Smooth muscle cell (in vitro differentiated cells): Measurements from ENCODE around the gene RAD51AP1. TPM values are rescaled to one million over a fixed set of nuclear protein-coding genes. Genes with fewer than 3 reads are reported as not detected.

Experiments
- DNase-seq: peaks from one replicate; lab custom pipeline; 2025; ENCODE audit not compliant: unreplicated experiment; lab: John Stamatoyannopoulos, UW
- H2AFZ ChIP-seq: fragments of 200-600 bp; sonication (generic); 2 replicates; pipeline ENCODE4 v1.6.0; 2016; ENCODE audit warnings: antibody characterized with exemption, low read depth, mild to moderate bottlenecking
- H3F3A ChIP-seq: fragments of 200-600 bp; sonication (generic); 2 replicates; pipeline ENCODE4 v1.6.0; 2017; ENCODE audit warnings: antibody characterized with exemption, low read depth
- H3K27ac ChIP-seq: fragments of 200-600 bp; sonication (generic); 2 replicates; pipeline ENCODE4 v1.5.1; 2016; ENCODE audit warnings: low read depth, mild to moderate bottlenecking
- H3K27me3 ChIP-seq: fragments of 200-600 bp; sonication (generic); 2 replicates; pipeline ENCODE4 v1.6.1; 2016; ENCODE audit warnings: low read depth, mild to moderate bottlenecking
- H3K36me3 ChIP-seq: fragments of 200-600 bp; sonication (generic); 2 replicates; pipeline ENCODE4 v1.5.1; 2016; ENCODE audit warnings: low read depth
- H3K4me1 ChIP-seq: fragments of 200-600 bp; sonication (generic); 2 replicates; pipeline ENCODE4 v1.5.1; 2016; ENCODE audit warnings: low read depth
- H3K4me2 ChIP-seq: fragments of 200-600 bp; sonication (generic); 2 replicates; pipeline ENCODE4 v1.6.0; 2016; ENCODE audit warnings: mild to moderate bottlenecking
- H3K4me3 ChIP-seq: fragments of 200-600 bp; sonication (generic); 2 replicates; pipeline ENCODE4 v1.5.1; 2016; ENCODE audit warnings: mild to moderate bottlenecking
- H3K79me2 ChIP-seq: fragments of 200-600 bp; sonication (generic); 2 replicates; pipeline ENCODE4 v1.6.0; 2016; ENCODE audit warnings: low read depth, mild to moderate bottlenecking
- H3K9ac ChIP-seq: fragments of 200-600 bp; sonication (generic); 2 replicates; pipeline ENCODE4 v1.6.0; 2016; ENCODE audit warnings: low read depth
- H3K9me3 ChIP-seq: fragments of 200-600 bp; sonication (generic); replicated peaks from 2 replicates; pipeline ENCODE4 v1.5.1; 2016; ENCODE audit warnings: low read depth
- H4K20me1 ChIP-seq: fragments of 200-600 bp; sonication (generic); 2 replicates; pipeline ENCODE4 v1.6.0; 2016; ENCODE audit warnings: low read depth
- WGBS: methylation state at CpG from one replicate; pipeline ENCODE4 v1.1.7; 2016; ENCODE audit warnings: low lambda C conversion rate; 5-methylcytosine and 5-hydroxymethylcytosine counted together
- polyA plus RNA-seq: library from polyadenylated mRNA; unstranded; fragments of >200 nt; fragmentation: Nextera tagmentation; extraction: Ambion mirVana; gene quantifications from 2 replicates; pipeline ENCODE4 v1.2.1, GENCODE V29; 2016
- total RNA-seq: library from RNA; depleted of rRNA; stranded (reverse); fragments of >200 nt; gene quantifications from 2 replicates; pipeline ENCODE4 v1.2.3, GENCODE V29; 2014
- TF ChIP-seq, protein P1 (sequence below): fragments of 200-600 bp; sonication (generic); IDR thresholded peaks from 2 replicates; pipeline ENCODE4 v1.5.1; 2017; ENCODE audit warnings: borderline replicate concordance, mild to moderate bottlenecking, antibody characterized with exemption; ENCODE audit not compliant: insufficient read depth, poor library complexity, severe bottlenecking

Gene RAD51AP1
- total and polyA plus RNA-seq, 2 experiments from 2014 or later = 8.7 to 20.7 TPM

DNA sequence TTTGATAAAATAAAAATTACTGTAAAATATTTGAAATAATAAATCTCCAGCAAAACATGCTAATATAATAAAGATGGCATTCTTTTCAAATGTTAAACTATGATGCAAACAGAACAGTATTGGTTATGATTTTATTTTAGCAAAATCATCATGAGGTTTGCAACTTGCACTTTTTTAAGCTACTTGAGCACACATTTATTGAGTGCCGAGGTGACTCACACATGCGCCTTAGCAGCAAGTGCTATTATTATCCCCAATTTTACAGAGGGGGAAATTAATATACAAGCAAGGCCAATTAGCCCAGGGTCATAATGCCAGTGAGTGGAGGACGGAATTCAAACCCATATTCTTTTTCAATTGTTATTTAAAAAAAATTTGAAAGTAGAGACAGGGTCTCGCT is 30.6 kb downstream of the RAD51AP1 start:
- H4K20me1 ChIP-seq = no peaks in the 10 kb centered on the region
- H3K4me3 ChIP-seq = no peak overlapping the region
- TF ChIP-seq, protein P1, sequence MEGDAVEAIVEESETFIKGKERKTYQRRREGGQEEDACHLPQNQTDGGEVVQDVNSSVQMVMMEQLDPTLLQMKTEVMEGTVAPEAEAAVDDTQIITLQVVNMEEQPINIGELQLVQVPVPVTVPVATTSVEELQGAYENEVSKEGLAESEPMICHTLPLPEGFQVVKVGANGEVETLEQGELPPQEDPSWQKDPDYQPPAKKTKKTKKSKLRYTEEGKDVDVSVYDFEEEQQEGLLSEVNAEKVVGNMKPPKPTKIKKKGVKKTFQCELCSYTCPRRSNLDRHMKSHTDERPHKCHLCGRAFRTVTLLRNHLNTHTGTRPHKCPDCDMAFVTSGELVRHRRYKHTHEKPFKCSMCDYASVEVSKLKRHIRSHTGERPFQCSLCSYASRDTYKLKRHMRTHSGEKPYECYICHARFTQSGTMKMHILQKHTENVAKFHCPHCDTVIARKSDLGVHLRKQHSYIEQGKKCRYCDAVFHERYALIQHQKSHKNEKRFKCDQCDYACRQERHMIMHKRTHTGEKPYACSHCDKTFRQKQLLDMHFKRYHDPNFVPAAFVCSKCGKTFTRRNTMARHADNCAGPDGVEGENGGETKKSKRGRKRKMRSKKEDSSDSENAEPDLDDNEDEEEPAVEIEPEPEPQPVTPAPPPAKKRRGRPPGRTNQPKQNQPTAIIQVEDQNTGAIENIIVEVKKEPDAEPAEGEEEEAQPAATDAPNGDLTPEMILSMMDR = no peak

DNA sequence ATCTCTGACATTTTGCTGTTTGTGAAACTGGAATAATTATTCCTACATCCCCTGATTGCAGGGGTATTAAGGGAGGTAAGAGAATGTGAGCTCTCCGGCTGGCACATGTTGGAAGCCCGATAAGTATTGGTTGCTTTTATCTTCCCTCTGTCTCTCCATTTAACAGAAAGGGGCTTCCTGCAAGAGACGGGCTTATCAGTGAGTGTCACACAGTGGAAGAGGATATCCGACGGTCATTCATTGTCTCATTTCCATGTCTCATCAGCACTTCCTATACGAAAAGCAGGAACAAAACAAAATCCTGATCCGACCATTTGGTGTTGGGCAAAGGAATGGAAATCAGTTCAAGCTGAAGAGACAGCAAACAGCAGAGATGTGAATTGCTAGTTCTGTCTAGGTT is 34.0 kb downstream of the RAD51AP1 start:
- no peak overlapping the region for H3K4me2 ChIP-seq
- H3K4me1 ChIP-seq = no peaks in the 10 kb centered on the region
- no peak overlapping the region for H3K9ac ChIP-seq
- no peaks in the 10 kb centered on the region for H3K9me3 ChIP-seq
- WGBS = 64% methylated on average over 7 of the region's 7 CpGs
- no peak for DNase-seq
- peaks cover 19% of the 10 kb centered on the region for H3K27me3 ChIP-seq
- no peaks in the 10 kb centered on the region for H3F3A ChIP-seq
- H4K20me1 ChIP-seq = no peaks in the 10 kb centered on the region
- H3K79me2 ChIP-seq = no peaks in the 10 kb centered on the region
- H3K4me3 ChIP-seq = no peak overlapping the region
- TF ChIP-seq, protein P1 = no peak
- no peak overlapping the region for H2AFZ ChIP-seq
- no peaks in the 10 kb centered on the region for H3K36me3 ChIP-seq
- H3K27ac ChIP-seq = no peak overlapping the region

More for the DNA sequence above, 30.6 kb downstream of the RAD51AP1 start:
- Histone ChIP-seq H3F3A (no peaks in the 10 kb centered on the region), H3K4me1 (no peaks in the 10 kb centered on the region), H3K9me3 (no peaks in the 10 kb centered on the region), H3K27ac (no peak overlapping the region), H3K9ac (no peak overlapping the region), H3K27me3 (peaks cover 38% of the 10 kb centered on the region), H3K79me2 (no peaks in the 10 kb centered on the region), H2AFZ (no peak overlapping the region), H3K36me3 (no peaks in the 10 kb centered on the region), H3K4me2 (no peak overlapping the region)
- WGBS = 95% methylated on average over 4 of the region's 4 CpGs
- no peak for DNase-seq

DNA sequence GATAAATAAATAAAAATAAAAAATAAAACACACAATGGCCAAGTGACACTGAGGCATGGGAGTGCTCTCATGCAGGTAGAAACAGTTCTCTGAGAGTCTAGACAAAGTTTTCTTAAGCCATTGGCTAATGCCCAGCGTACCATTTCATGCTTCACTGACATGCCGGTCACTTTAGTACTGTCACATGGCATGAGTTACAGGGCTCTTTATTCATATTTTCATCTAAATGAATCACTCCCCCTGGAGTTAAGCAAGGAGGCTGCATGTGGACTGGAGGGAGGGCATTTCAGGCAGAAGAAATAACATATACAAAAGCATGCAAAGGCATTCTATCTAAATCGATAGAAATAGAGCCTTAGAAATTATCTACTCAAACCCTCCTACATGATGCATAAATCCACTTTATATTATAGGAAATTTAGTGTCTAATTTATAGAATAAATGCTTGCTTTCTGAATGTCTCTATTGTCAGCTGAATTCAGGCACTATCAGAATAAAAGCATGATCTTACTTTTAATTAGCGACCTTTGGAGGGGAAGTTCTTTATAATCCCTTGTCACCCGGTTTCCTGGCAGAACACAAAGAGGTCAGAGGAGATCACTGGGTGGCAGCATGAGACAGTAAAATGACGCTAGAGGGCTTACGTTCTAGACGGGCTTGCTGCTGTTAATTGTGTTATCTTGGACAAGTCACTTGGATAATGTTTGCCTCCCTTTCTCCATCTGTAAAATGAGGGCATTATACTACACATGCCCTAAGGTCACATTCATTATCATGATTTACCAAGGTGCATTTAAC is 40.8 kb downstream of the RAD51AP1 start:
- 59% methylated on average over 8 of the region's 8 CpGs for WGBS
- no peaks in the 10 kb centered on the region for H3K36me3 ChIP-seq
- no peak overlapping the region for H3K4me2 ChIP-seq
- H3F3A ChIP-seq = no peaks in the 10 kb centered on the region
- H3K9me3 ChIP-seq = no peaks in the 10 kb centered on the region
- H3K4me1 ChIP-seq = peaks cover 11% of the 10 kb centered on the region
- peaks cover 18% of the 10 kb centered on the region for H3K27me3 ChIP-seq
- no peak overlapping the region for H3K4me3 ChIP-seq
- no peak for DNase-seq
- H3K79me2 ChIP-seq = no peaks in the 10 kb centered on the region
- no peak overlapping the region for H3K27ac ChIP-seq
- TF ChIP-seq, protein P1 = no peak
- H3K9ac ChIP-seq = no peak overlapping the region
- no peaks in the 10 kb centered on the region for H4K20me1 ChIP-seq
- no peak overlapping the region for H2AFZ ChIP-seq

DNA sequence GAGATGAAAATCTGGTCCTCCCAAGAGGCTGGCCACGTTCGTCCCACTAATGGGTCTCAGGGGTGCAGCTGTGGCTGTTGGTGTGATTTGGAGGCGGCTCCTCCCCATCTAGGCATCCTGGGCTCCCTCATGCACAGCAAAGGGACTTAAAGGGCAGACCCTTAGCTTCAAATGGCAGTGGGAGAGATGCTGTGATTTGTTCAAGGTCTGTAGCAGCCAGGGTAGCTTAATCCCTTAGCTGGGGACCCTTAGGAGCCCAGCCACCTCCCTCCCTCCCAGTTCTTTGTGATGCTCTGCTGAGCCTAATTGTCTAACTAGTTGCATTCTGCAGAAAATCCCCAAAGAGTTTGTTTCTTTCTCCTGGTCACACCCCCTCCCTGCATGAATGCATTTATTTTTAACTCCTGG is 41.6 kb downstream of the RAD51AP1 start:
- H3K4me1 ChIP-seq = peaks cover 11% of the 10 kb centered on the region
- no peak overlapping the region for H3K27ac ChIP-seq
- no peaks in the 10 kb centered on the region for H4K20me1 ChIP-seq
- peaks cover 17% of the 10 kb centered on the region for H3K27me3 ChIP-seq
- WGBS = 85% methylated on average over 3 of the region's 3 CpGs
- no peaks in the 10 kb centered on the region for H3K36me3 ChIP-seq
- no peaks in the 10 kb centered on the region for H3F3A ChIP-seq
- H3K4me3 ChIP-seq = no peak overlapping the region
- no peak overlapping the region for H3K9ac ChIP-seq
- H3K9me3 ChIP-seq = no peaks in the 10 kb centered on the region
- H3K4me2 ChIP-seq = no peak overlapping the region
- H2AFZ ChIP-seq = no peak overlapping the region
- no peaks in the 10 kb centered on the region for H3K79me2 ChIP-seq
- DNase-seq = no peak
- TF ChIP-seq, protein P1 = no peak
